Endothelial cell of hepatic sinusoid (primary cell): ENCODE data around the gene GTF3C5.
"Not testable (repeated sequence)": the region's sequence is repeated elsewhere in the genome, so short reads cannot be mapped to it uniquely, and the experiment has no call there.

Source experiments
- in situ Hi-C: cut with HindIII; loops from 2 replicates; pipeline ENCODE4 v1.10.0; 2017; ENCODE audit warnings: low sequenced_read_pairs

The GTF3C5 gene

GRCh38 chr9:132996526-132996925 is 34.3 kb upstream of the GTF3C5 start:
- in situ Hi-C loops: no loop called here

GRCh38 chr9:132997591-132997990 is 33.2 kb upstream of the GTF3C5 start:
- in situ Hi-C loops: no loop called here

DNA sequence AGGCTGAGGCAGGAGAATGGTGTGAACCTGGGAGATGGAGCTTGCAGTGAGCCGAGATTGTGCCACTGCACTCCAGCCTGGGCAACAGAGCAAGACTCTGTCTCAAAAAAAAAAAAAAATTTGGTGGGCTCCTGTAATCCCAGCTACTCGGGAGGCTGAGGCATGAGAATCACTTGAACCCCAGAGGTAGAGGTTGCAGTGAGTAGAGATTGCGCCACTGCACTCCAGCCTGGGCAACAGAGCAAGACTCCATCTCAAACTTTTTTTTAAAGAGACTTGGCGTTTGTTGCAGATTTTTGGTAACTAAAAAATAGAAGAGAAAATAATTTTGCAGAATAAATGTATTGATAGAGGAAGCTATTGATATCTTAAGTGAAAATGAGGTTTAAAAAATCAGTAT is 32.6 kb upstream of the GTF3C5 start:
- in situ Hi-C loops: not testable (repeated sequence)

- in situ Hi-C loops: no loop called here
Measured at GRCh38 chr9:132998831-132999635, 31.8 kb upstream of the GTF3C5 start.

GRCh38 chr9:133002147-133003070 is 28.4 kb upstream of the GTF3C5 start:
- in situ Hi-C loops: no loop called here

DNA sequence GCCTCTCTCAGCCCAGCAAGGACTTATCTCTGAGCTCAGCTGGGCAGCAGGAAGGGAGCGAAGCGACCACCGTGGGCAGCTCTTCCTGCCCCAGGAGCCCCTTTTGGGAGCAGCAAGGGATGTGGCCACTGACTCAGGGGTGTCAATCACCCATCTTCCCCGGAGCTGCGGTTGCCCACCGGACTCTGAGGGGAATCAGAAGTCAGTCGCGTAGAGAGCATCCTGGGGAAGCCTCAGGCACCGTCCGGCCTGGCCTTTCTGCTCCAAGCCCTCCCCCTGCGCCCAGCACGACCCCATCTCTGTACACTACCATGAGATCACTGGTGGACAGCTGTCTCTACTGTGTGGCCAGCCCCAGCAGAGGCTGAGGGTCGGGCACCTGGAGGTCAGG is 27.7 kb upstream of the GTF3C5 start:
- in situ Hi-C loops: no loop called here

GRCh38 chr9:133003671-133004090 is 27.1 kb upstream of the GTF3C5 start:
- in situ Hi-C loops: no loop called here

GRCh38 chr9:133004091-133004998 is 26.5 kb upstream of the GTF3C5 start:
- in situ Hi-C loops: no loop called here

DNA sequence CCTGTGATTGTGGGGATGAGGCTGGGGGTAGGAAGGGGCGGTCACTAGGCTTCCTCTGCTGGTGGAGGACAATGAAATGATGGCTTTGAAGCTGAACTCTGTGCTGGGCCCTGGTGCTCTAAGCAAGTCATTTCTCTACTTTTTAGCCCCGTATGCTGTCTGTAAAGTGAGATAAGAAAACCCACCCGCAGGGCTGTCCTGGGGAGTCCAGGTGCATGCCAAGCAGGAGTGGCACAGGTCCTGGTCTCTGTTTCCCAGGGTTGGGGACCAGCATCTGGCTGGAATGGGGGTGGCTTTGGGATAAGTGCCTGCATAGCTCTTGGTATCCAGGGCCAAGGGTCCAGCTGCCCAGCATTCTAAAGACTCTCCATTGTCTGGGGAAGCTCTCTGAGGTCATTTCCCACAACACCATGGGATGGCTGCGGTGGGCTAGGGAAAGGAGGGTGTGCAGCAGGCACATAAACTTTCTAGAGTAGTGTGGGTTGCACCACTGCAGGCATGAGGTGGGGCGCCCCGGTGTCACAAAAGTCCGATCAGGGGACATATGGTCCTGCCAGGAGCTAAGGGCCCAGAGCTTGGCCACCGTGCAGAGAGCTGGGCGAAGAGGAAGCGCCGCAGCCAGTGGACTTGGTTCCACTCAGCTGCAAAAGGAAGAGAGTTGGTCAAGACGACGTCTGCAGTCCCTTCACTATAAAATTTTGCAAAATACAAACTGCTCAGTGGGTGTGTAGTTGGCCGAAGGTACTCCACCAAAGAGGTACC is 25.6 kb upstream of the GTF3C5 start:
- in situ Hi-C loops: no loop called here

DNA sequence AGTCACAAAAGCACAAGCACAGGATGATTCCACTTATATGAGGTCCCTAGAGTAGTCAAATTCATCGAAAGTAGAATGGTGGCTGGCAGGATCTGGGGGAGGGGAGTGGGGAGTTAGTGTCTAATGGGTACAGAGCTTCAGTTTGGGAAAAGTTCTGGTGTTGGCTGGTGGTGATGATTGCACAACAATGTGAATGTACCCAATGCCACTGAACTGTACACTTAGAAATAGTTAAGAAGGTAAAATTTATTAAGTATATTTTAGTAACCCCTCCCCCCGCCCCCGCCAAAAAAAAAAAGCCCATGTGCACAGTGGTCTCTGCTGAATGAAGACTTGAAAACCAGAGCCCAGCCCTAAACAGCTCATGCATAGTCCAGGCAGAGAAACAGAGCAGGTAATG is 24.8 kb upstream of the GTF3C5 start:
- in situ Hi-C loops: no loop called here

- in situ Hi-C loops: no loop called here
Measured at GRCh38 chr9:133006731-133007352, 24.0 kb upstream of the GTF3C5 start.

- in situ Hi-C loops: no loop called here
Measured at GRCh38 chr9:133008406-133008805, 22.4 kb upstream of the GTF3C5 start.

DNA sequence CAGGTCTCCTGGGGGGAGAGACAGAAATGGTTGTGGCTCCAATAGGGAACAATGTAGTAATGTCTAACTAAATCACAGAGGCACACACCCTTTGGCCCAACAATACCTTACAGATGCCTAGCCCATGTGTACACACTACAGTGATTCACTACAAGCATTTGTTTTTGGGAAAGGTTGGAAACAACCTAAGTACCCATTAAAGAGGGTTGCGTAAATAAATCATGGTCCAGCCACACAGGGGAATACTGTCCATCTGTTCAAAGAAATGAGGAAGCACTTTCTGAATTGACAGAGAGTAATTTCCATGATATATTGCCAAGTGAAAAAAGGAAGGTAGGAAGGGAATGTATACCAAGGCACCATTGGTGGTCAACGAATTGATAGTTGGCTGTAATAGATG is 22.0 kb upstream of the GTF3C5 start:
- in situ Hi-C loops: no loop called here

GRCh38 chr9:133009906-133010582 is 20.8 kb upstream of the GTF3C5 start:
- in situ Hi-C loops: loop anchor here (5.0 to 10.0 kb wide), 2 partner anchors 53 to 165 kb away; no protein-coding TSS in a partner anchor

DNA sequence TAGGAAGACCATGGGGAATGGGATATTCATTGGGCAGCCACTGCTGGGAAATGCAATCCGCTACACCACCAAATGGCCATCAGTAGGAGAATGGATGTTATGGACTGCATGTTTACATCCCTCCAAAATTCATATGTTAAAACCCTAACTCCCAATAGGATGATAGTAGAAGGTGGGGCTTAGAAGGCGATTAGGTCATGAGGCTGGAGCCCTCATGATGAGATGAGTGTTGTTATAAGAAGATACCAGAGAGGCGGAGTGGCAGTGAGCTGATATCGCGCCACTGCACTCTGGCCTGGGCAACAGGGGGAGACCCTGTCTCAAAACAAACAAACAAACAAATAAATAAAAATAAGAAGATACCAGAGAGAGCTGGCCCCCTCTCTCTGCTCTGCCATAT is 16.1 kb upstream of the GTF3C5 start:
- in situ Hi-C loops: loop anchor here (5.0 to 10.0 kb wide), 2 partner anchors 57 to 160 kb away; no protein-coding TSS in a partner anchor

DNA sequence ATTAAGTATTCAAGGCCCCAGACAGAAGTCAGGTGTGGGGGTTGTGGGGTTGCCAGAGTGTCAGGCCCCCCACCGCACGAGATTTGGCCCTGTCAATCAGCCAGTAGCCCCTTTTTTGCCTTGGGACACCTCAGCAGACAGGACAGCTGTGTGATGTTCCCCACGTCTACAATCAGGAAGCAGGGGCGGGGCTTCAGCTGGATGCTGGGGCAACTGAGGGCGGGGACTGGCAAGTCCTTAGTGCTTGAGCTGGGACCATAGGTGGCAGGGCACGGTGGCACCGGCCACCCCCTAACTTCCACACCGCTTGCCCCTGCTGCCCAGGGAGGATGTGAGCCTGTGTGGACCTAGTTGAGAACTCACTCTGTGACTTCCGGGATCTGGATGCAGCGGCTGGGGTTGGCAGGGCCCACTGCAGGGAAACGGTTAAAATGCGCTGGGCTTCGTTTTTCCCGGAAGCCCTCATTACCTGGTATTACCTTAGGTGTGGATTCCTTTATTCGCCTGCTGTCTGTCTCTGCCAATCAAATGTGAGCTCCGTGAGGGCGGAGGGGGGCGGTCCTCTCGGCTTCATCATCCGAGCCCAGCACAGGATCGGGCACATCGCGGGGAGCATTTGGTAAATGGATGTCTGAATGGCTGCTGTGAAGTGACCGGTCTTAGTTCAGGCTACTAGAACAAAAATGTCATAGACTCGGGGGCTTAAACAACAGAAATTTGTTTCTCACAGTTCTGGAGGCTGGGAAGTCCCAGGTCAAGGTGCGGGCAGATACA is 7.5 kb upstream of the GTF3C5 start:
- in situ Hi-C loops: no loop called here

DNA sequence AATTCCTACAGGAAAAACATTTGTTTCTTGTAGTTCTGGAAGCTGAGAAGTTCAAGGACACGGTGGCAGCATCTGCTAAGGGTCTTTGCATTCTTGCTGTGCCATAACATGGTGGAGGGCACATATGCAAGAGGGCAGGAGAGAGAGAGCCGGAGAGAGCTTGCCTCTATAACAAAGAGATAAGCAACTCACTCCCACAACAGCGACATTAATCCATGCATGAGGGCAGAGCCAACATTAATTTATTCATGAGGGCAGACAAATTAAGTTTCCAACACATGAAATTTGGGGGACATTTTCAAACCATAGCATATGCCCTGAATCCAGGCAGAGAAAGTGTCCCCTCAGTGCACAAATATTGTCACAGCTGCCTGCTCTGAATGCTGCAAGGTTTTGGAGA is 4.4 kb upstream of the GTF3C5 start:
- in situ Hi-C loops: no loop called here

DNA sequence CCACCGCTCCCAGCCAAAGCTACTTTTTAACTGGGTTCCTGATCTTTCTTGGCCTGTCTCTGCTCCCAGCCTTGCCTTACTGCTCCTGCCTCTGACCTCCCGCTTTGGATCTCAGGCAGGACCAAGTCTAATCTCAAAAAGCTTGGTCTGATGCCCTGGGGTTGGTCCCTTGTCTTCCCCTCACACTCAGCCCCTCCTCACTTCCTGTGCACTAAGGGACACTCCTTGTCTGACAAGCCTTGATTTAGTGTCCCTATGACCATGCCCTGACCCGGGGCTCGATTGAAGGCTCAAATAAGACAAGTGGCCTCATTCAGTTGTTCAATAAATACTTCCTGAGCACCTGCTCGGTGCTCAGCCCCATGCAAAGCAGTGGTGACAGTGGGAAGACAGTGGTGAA is 3.7 kb upstream of the GTF3C5 start:
- in situ Hi-C loops: no loop called here
